WTC11 (cell line): ENCODE data around the gene SLC45A3.

Experiments
- ETV6 ChIP-seq: sonication (generic); formaldehyde crosslinking; IDR thresholded peaks from 2 replicates; pipeline ENCODE4 v1.8.1; 2022; ENCODE audit warnings: mild to moderate bottlenecking, missing genetic modification reagents
- PRDM15 ChIP-seq: sonication (generic); formaldehyde crosslinking; IDR thresholded peaks from 2 replicates; pipeline ENCODE4 v1.8.0; 2022; ENCODE audit warnings: missing genetic modification reagents
- SMAD3 ChIP-seq: sonication (generic); formaldehyde crosslinking; IDR thresholded peaks from 2 replicates; pipeline ENCODE4 v1.8.0; 2022; ENCODE audit warnings: missing genetic modification reagents, mild to moderate bottlenecking, borderline replicate concordance
- ZNF423 ChIP-seq: fragments of 250-450 bp; sonication (Bioruptor Pico); IDR thresholded peaks from 2 replicates; pipeline ENCODE4 v2.1.2; 2022; ENCODE audit warnings: mild to moderate bottlenecking, moderate library complexity
- TF ChIP-seq, protein P1 (sequence below): fragments of 200-600 bp; IDR thresholded peaks from 2 replicates; pipeline ENCODE4 v1.8.0; 2022; ENCODE audit warnings: antibody characterized with exemption
- TF ChIP-seq, protein P2 (sequence below): sonication (generic); formaldehyde crosslinking; IDR thresholded peaks from 2 replicates; pipeline ENCODE4 v1.8.1; 2023; ENCODE audit warnings: mild to moderate bottlenecking, missing genetic modification reagents

GRCh38 chr1:205689479-205689878, 9.2 kb upstream of the SLC45A3 start:
- TF ChIP-seq, protein P1, sequence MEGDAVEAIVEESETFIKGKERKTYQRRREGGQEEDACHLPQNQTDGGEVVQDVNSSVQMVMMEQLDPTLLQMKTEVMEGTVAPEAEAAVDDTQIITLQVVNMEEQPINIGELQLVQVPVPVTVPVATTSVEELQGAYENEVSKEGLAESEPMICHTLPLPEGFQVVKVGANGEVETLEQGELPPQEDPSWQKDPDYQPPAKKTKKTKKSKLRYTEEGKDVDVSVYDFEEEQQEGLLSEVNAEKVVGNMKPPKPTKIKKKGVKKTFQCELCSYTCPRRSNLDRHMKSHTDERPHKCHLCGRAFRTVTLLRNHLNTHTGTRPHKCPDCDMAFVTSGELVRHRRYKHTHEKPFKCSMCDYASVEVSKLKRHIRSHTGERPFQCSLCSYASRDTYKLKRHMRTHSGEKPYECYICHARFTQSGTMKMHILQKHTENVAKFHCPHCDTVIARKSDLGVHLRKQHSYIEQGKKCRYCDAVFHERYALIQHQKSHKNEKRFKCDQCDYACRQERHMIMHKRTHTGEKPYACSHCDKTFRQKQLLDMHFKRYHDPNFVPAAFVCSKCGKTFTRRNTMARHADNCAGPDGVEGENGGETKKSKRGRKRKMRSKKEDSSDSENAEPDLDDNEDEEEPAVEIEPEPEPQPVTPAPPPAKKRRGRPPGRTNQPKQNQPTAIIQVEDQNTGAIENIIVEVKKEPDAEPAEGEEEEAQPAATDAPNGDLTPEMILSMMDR = no peak
- TF ChIP-seq, protein P2, sequence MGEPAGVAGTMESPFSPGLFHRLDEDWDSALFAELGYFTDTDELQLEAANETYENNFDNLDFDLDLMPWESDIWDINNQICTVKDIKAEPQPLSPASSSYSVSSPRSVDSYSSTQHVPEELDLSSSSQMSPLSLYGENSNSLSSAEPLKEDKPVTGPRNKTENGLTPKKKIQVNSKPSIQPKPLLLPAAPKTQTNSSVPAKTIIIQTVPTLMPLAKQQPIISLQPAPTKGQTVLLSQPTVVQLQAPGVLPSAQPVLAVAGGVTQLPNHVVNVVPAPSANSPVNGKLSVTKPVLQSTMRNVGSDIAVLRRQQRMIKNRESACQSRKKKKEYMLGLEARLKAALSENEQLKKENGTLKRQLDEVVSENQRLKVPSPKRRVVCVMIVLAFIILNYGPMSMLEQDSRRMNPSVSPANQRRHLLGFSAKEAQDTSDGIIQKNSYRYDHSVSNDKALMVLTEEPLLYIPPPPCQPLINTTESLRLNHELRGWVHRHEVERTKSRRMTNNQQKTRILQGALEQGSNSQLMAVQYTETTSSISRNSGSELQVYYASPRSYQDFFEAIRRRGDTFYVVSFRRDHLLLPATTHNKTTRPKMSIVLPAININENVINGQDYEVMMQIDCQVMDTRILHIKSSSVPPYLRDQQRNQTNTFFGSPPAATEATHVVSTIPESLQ = no peak
- TF ChIP-seq ETV6 (CRISPR knock-in tag) (no peak), PRDM15 (no peak), ZNF423 (no peak), SMAD3 (CRISPR knock-in tag) (no peak)
